ENCODE data around the gene IL17RD.

IL17RD gene

DNA sequence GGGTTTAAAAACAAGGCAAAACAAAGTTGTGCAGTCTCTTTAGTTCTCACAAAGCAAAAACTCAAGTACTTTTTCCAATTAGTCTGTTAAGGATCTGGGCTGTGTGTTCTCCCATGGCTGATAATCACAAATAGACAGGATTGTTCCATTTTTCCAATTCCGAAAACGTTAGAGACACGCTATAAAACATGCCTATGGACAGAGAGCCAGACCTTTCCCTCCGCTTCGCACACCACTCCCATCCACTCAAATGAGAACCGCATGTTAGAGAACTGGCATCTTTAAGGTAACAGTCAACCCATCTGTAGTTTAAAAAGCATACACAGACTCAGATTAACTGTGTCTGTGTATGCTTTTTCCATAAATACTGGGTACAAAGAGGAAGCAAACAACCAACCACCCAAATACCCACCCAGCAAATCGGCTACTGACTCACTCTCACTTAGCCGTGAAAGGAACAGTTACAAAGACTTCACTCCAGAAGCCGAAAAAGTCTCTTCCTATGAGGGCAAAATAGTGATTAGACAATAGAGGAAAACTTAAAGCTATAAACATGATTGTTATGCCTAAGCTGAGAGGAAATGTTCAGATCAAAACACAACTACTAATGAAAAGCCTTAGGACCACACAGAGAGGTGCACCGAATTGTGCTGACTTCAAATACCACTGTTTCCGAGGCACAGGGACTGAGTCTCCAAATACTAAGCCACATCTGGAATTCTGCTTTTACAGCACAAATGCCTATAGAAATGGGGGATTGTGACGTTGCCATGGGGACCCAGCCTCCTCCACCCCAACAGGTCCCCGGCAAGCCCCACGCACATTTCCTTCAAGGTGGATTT lies 36.1 kb downstream of the IL17RD start:
- DNase-seq = no peak

GRCh38 chr3:57127891-57128518 lies 37.1 kb downstream of the IL17RD start:
- DNase-seq = peak in 1 of 3 experiments; percentile 2

- DNase-seq = no peak
Measured at GRCh38 chr3:57126244-57126643, 38.9 kb downstream of the IL17RD start.

GRCh38 chr3:57120451-57121174 lies 44.5 kb downstream of the IL17RD start:
- no peak for DNase-seq

DNA sequence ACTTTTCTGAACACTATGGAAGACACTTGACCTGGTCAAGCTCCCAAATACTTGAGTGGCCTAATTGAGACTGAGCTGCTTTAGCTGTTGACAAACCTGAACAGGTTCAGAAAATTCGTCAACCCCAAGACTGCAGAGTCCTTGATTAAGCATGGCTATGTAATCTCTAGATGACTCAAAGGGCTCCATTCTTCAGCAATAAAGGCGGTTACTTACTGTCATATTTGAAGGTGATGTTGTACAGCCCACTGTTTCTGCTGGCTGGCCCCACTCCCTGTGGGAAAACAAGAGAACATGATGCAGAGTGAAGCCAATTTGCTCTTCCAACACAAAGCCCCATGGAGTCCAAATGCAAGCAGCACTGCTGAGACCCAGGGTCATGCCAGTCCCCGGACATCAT lies 45.1 kb downstream of the IL17RD start:
- DNase-seq = no peak

- no peak for DNase-seq
Measured at GRCh38 chr3:57118254-57118653, 46.9 kb downstream of the IL17RD start.

- no peak for DNase-seq
Measured at GRCh38 chr3:57116501-57116900, 48.7 kb downstream of the IL17RD start.

GRCh38 chr3:57112206-57112605 lies 52.9 kb downstream of the IL17RD start:
- DNase-seq = no peak

GRCh38 chr3:57110798-57111197 lies 54.4 kb downstream of the IL17RD start:
- peak; percentile 64 to 92 (median 75) for DNase-seq

GRCh38 chr3:57110214-57110613 lies 54.9 kb downstream of the IL17RD start:
- no peak for DNase-seq

DNA sequence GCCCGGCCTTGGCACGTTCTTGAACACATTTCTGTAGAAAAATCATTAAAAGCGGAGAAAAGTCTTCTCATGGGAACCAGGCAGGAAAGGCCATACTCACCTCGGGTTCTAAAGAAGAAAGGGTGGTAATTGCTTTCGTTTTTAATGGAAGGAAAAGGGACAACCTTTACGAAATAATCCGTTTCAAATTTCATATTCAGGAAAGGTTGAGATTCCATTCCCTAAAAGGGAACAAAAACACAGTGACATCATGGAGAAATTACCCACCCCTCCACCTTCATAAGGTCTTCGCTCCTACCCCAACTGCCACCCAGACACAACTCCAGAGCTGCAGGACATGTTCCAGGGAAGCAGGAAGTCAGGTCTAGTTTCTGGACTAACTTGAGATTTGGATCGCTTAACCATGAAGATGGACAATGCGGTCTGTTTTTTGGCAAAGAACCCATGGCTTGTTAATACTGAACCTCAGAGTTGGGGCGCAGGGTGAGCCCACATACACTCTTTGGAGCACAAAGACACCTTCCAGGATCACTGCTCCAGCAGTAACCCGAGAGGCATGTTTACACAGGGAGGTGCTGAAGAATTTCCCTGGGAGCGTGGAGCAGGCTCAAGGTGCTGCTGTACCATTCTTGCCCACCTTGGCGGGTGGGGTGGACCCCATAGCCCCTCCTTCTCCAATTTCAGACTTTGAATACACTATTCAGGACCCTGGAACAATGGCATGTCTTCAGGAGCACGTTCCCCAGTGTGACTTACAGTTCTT lies 55.5 kb downstream of the IL17RD start:
- DNase-seq = no peak

GRCh38 chr3:57108684-57109083 lies 56.5 kb downstream of the IL17RD start:
- DNase-seq = no peak

GRCh38 chr3:57105585-57105984 lies 59.6 kb downstream of the IL17RD start:
- no peak for DNase-seq

- peak; percentile 34 to 78 (median 64) for DNase-seq
Measured at GRCh38 chr3:57100046-57100695, 65.0 kb downstream of the IL17RD start.

GRCh38 chr3:57098418-57099310 lies 66.5 kb downstream of the IL17RD start:
- no peak for DNase-seq

GRCh38 chr3:57097536-57097935 lies 67.6 kb downstream of the IL17RD start:
- DNase-seq = no peak

DNA sequence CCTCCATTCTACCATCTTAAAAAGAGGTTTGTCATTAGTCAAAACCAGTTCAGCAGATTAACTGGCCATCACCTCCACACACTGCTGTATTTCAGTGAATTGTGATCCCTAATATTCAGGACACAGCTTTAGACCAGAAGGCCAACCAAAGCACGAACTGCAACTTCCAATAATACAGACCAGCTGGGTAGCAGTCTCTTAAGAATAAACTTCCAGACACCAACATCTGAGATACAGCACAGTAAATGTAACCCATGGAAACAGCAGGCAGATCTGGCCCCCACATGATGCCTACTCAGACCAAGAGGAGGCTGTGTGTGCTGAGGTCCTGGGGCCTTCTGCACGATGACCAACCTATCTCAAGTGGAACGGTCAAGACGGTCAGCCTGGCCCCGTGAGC lies 69.8 kb downstream of the IL17RD start:
- DNase-seq = no peak

DNA sequence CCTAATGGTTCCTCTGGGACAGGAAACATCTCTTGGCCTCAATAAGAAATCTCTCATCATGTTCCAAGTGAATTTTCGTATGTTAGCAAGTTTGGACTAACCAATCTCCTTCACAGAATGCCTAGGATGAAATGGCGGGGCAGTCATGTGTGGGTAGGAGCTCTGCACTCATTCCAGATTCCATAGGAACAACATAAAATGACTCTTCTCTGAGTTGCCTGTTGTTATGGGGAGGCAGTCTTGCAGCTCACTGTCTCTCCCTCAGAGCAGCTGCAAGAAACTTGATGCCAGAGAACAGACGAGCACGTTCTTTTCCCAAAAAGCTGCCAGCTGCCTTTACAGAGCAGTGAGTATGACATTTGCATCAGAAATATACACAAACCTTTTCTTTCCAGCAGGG lies 70.6 kb downstream of the IL17RD start:
- DNase-seq = peak in 1 of 3 experiments; percentile 5

DNA sequence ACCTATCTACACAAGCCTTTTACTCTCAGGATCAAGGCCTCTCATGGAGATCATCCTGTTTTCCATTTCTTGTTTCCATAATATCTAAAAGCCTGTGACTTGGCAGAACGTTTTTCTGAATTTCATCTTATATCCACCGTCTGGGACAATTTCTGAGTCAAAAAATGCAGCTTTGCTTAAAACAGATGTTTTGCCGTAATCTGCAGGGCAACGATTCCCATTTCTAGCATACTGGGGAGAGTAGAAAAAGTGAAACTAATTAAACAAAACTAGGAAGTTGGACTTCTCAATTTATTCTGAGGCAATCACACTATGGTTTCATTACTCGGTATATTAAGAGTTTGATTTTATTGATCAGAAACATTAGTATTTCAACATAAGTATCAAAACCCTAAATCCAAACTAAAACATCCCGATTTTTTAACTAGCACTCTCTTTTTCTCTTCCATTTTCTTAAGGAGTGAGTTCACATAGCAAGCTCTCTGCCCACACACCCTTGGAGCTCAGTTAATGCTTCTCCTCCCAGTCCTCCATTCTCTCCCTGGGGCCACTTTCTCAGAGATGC lies 71.1 kb downstream of the IL17RD start:
- no peak for DNase-seq

DNA sequence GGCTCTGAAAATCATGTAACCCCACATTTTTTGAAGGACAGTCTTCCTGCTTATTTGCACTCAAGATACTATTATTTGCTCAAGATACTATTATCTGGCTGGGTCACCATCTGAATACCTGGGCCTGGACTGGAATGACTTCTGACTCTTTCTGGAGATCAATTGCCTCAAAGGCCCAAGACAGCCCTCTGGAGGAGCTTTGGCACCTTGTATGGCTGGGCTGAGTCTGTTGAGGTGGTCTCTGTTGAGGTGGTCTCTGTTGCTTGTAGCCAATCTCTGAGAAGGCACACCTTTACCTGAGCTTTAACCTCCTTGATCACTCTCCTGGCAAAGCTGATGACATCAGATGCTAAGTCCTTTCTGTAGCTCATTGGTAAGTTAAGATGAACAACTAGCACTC lies 71.7 kb downstream of the IL17RD start:
- DNase-seq = no peak
